NOMO-1 treated with DMSO at 0.1 percent for 48 hours (cell line): ENCODE data around the gene POMT2.

Source experiments
- DNase-seq: peaks from one replicate; lab custom pipeline; 2025; ENCODE audit not compliant: unreplicated experiment; lab: John Stamatoyannopoulos, UW

POMT2 gene

DNA sequence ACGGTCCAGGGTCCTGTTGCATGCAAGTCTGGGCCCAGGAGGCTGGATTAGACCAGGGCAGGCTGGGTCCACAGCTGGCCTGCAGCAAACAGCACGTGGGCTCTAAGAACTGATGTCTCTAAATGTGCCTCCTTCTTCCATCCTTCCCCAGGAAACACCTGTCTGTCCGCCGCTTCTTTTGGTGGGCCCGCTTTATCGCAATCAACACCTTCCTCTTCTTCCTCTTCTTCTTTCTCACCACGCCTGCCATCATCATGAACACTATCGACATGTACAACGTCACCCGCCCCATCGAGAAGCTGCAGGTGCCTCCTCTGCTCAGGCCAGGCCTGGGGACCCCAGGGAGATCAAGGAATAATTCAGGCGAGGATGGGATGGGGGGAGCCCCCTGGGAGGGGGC lies 77.9 kb downstream of the POMT2 start:
- no peak for DNase-seq

DNA sequence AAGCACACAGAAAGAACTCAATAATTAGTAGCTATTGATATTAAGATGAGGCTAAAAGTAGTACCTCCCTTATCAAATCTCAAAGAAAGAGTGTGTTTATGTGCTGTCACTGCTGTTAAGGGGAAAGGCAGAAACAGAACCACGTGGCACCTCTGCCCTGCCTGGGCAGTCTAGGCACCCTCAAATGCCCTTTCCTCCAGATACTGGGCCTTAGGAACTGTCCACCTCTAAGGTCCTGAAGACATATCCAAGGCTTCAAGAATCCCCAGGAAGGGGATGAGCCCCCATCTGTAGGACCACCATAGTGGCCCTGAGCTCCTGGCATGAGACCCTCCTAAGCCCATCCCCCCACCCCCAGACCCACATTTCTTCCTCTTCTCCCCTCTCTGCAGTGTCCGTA lies 78.7 kb downstream of the POMT2 start:
- no peak for DNase-seq

DNA sequence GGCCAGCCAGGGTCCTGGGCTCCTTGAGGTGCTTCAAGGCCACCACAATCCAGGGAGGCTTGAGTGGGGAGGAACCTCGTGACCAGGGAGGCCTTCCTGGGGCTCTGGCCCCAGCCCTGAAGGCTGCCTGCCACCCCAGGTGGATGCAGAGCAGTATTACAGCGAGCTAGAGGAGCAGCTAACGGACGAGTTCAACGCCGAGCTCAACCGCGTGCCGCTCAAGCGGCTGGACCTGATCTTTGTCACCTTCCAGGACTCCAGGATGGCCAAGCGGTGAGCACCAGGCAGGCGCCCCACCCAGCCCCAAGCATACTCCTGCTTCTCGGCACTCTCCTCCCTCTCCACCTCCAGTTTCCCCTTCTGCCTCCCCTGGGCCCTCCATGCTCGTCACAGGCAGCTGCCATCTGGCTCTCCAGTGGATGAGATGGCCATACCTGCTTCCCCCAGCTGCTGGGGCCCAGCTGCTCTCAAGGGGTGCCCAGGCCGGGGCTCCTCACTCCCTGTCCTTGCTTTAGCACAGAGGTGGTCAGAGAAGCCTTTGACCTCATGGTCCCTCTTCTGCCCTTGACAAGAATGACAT lies 80.3 kb downstream of the POMT2 start:
- DNase-seq: no peak

DNA sequence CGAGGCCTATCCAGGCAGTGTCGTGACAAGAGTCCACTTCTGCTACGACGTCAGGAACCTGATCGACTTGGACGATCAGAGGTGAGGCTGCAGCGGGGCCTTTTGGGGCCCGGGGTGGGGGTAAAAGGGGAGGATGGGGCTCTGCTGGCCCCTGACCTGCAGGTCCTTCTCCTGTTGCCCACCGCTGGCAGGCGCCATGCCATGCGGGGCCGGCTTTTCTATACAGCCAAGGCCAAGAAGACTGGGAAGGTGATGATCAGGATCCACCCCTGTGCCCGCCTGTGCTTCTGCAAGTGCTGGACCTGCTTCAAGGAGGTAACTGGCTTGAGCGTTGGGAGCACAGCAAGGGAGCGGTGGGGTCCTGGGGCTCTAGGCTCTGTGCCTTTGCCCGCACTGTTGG lies 81.3 kb downstream of the POMT2 start:
- no peak for DNase-seq

DNA sequence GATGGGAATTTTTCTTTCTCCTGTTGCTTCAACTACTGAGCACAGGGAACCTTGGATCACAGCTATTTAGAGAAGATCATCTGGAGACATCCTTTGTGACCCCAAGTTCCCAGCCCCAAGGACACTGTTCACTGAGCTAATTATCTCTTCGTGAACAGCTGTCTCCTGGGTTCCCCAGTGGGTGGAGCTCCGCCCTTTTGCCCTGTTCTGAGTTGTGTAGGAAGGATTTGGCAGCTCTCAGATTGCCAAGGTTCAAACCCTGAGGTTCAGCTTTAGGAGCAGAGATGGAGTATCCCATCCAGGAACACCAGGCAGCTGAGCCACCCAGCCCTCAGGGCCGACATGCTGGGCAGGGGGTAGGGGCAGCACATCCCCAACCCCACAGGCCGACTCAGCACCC lies 81.7 kb downstream of the POMT2 start:
- no peak for DNase-seq

DNA sequence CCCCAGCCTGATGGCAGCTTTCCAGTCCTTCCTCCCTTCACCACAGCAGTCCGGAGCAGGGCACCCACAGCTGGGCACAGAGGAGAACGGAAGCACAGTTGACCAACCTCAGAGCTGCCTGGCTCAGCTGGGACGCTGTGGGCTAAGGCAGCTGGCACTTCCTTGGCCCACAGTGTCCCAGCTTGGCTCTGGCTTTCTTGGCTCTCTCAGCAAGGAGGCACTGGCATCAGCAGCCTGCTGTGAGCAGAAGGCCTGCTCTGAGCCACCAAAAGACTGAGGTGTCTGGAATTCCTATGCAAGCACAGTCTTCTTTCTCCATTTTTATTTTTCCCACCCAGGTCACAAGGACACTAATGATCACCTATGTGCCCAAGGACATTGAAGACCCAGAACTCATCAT lies 82.3 kb downstream of the POMT2 start:
- DNase-seq: no peak

DNA sequence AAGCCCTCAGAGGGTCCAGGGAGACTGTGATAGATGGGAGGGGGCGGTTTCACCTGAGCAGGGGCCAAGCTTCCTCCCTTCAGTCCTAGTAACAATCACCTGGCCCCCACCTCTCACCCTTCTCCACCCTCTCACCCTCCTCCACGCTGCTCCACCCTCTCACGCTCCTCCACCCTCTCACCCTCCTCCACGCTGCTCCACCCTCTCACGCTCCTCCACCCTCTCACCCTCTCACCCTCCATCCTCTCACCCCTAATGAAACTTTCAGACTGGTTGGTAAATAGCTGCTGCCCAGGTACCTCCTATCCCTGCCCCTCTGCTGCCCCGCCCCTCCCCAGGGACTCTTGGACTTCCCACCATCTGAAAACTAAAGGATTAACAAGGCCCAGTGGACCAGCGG lies 83.9 kb downstream of the POMT2 start:
- DNase-seq: no peak

DNA sequence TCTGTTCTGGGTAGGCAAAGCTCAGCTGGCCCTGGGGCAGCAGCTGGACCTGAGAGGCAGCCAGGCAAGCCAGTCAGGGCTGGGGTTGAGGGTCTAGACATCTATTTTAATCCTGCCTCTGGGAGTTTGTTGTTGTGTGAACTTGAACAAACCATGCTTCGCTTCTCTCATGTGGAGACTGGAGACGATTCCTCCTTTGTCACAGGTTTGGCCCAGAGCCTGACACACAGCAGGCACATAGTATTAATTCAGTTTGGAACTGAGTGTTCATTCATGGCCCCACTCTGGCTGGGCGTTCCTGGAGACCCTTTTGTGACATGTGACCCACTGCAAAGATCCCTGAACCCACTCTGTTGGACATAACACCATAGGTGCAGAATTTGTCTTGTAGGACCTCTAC lies 89.0 kb downstream of the POMT2 start:
- DNase-seq: no peak

DNA sequence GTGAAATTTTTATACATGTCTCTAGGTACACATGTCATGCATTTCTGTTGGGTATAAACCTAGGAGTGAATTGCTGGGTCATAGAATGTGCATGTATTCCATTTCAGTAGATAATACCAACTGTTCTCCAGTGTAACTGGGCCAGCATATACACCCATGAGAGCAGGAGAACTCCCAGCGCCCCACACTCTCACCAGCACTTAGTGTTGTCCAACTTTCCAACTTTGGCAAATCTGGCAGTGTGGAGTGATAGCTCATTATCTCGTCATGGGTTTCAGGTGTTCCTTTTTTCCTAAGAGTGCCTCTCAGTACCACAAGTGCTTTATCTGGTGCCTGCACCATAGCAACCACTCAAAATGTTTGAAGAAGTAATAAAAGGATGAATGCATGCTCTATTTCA lies 89.8 kb downstream of the POMT2 start:
- DNase-seq: no peak

DNA sequence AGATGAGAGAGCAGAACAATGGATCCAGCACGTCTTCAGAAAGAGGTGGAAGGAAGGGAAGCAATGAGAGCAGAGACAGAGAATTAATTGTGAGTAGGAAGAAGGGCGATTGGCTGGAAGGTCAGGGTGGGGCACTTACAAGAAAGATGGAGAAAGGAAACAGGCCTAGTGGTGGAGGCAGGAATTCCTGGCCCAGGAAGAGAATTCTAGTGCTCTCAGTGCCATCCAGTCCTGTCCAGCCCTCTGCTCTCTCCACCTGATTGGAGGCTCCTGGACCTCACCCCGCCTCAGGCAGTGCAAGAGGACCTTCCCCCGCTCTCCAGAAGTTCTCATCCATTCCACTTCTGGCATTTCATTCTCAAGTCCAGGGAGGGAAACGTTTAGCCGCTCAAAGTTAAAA lies 92.6 kb downstream of the POMT2 start:
- DNase-seq: no peak

DNA sequence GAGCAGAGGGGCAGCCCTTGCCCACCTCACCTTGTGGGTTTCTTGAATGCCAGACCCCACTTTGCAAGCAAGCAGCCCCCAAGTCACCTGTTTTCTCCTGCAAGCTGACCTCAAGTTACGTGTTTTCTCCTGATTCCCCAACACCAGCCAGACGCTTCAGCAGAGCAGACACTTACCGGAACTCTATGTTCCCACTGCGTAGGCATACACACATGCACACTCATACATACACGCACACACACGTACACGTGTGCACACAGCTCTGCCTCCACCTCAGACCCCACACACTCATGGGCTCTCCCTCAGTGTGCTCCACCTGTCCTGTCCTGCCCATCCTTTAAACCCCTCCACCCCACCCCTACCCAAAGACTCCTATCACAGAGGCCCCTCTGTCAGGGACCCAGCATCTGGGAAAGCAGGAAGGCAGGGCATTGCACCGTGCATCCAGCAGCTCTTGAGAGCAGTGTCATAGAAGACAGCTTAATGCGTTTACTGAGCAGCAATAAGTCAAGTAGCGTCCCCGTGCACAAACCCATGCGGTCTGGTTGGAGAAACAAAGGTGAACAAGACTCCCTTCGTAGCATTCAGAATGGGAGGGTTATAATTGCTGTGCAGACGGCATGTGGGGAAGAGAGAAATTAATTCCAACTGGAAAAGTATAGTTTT lies 94.7 kb downstream of the POMT2 start:
- DNase-seq: no peak

DNA sequence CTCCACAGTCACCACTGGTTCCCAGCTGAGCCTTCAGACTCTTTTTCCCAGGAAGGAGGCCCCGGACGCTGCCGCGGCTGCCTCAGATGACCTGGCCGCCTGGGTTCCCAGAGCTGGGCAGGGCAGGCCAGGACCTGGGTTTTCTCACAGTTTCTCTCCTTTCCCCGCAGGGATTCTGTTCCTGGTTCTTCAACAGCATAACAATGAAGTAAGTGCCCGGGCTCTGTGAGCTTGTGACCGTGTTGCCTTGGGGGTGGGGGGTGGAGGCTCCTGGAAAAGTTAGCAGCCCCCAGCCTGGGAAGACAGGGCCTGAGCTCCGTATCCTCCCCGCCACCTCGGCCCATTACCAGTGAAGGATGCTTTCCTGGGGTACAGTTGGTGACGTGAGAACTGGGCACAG lies 95.4 kb downstream of the POMT2 start:
- DNase-seq: no peak
